Heart left ventricle (tissue), 16 donors: ENCODE results near the gene AOC3. TPM values are rescaled to one million over a fixed set of nuclear protein-coding genes. Genes with fewer than 3 reads are reported as not detected.

Experiments
- ATAC-seq, 4 donors: fragments of 200-7000 bp; cut with Tn5 transposase; one replicate each; pipeline ENCODE4 v1.9.1; 2020 to 2022; ENCODE audit warnings: moderate library complexity in 4 of 4, mild to moderate bottlenecking in 3 of 4, moderate number of reproducible peaks in 1 of 4
- DNase-seq, 5 donors: peaks; one replicate each; pipeline ENCODE4 v3.0.0-alpha.2; 2020
- H3K27ac ChIP-seq, 12 donors: fragments of 200-600 bp; sonication (generic) in 4 of 12; one replicate each; pipeline versions ENCODE4 v1.5.0 to v1.8.0; 2016 to 2022; ENCODE audit warnings: mild to moderate bottlenecking in 2 of 12
- H3K27me3 ChIP-seq, 9 donors: fragments of 200-600 bp; sonication (generic) in 2 of 9; one replicate each; pipeline versions ENCODE4 v1.5.1 to v1.8.0; 2016 to 2022; ENCODE audit warnings: mild to moderate bottlenecking in 3 of 9
- H3K36me3 ChIP-seq, 9 donors: fragments of 200-600 bp; sonication (generic) in 2 of 9; one replicate each; pipeline versions ENCODE4 v1.5.0 to v1.8.0; 2018 to 2022; ENCODE audit warnings: mild to moderate bottlenecking in 2 of 9
- H3K4me1 ChIP-seq, 12 donors: fragments of 200-600 bp; sonication (generic) in 4 of 12; one replicate each; pipeline versions ENCODE4 v1.5.0 to v1.8.0; 2016 to 2022; ENCODE audit warnings: mild to moderate bottlenecking in 3 of 12
- H3K4me3 ChIP-seq, 12 donors: fragments of 200-600 bp; sonication (generic) in 4 of 12; one replicate each; pipeline versions ENCODE4 v1.5.0 to v1.8.0; 2017 to 2022; ENCODE audit warnings: mild to moderate bottlenecking in 9 of 12, moderate library complexity in 4 of 12
- H3K9me3 ChIP-seq, 12 donors: fragments of 200-600 bp; sonication (generic) in 4 of 12; one replicate each; pipeline versions ENCODE4 v1.5.0 to v1.8.0; 2016 to 2022; ENCODE audit warnings: mild to moderate bottlenecking in 1 of 12
- CTCF ChIP-seq, 12 donors: fragments of 200-600 bp; sonication (generic) in 4 of 12; IDR thresholded peaks; one replicate each; pipeline versions ENCODE4 v1.5.0 to v1.8.0; 2018 to 2022; ENCODE audit warnings: antibody characterized with exemption in 12 of 12, mild to moderate bottlenecking in 5 of 12
- POLR2A ChIP-seq, 2 donors: fragments of 450-650 bp; IDR thresholded peaks; one replicate each; pipeline ENCODE4 v1.6.1; 2017; ENCODE audit warnings: antibody characterized with exemption in 2 of 2, mild to moderate bottlenecking in 2 of 2, moderate library complexity in 2 of 2
- WGBS, 4 donors: extraction: QIAGEN DNeasy Blood & Tissue Kit in 2 of 4; methylation state at CpG; one replicate each; pipeline versions ENCODE4 v1.1.5 to v1.1.7; 2013 to 2018; 5-methylcytosine and 5-hydroxymethylcytosine counted together
- intact Hi-C, 10 donors: fragments of 100-400 bp; cut with DNase I; formaldehyde crosslinking; loops; one replicate each; pipeline versions ENCODE4 v1.11.1 to v1.14.2; 2022
- polyA plus RNA-seq, 2 donors: library from polyadenylated mRNA; stranded (reverse); fragments of 200-250 nt; gene quantifications; one replicate each; pipeline ENCODE4 v1.2.3, GENCODE V29; 2013
- total RNA-seq, 9 donors: library from RNA; depleted of rRNA in 2 of 9; stranded (reverse); fragments of >200 nt in 2 of 9; fragmentation: NEBNext Ultra II Directional in 3 of 9; extraction: Animal tissue kit (Norgen Biotek cat#: 25700) in 3 of 9; gene quantifications; one replicate each; pipeline versions ENCODE4 v1.1.0 to v1.2.4, GENCODE V29; 2016 to 2023
- donor health status: ischemic (EF 13 %, LVEDD 7.1; RV severe dilation, severe dysfunction).
- donor health status: healthy with polysubstance abuse.
- donor health status: DM: no; HTN: yes; CAD: no.
- donor health status: DM: no; HTN: no; CAD: no.
- donor health status: ischemic (EF 25% LVEDD 6.9; RV normal size, moderate dysfunction).
- donor health status: ischemic (EF 25% LVEDD 5.7; RV mildly dilated, moderate dysfunction).
- donor health status: healthy.
- donor health status: DM: yes; HTN: yes; CAD: no.
- donor health status: ischemic (EF 35%, LVEDD 5.7; RV mildly dilated, moderate dysfunction).
- donor health status: nonischemic (EF 11% LVEDD 7.7; RV severe dilation, severe dysfunction).
- donor health status: DM: yes; HTN: yes; CAD: no.
- donor health status: PGD.
- donor health status: ischemic (EF 29% LVEDD 5.4; RV normal size, mild dysfunction).
- donor health status: nonischemic (EF 23%, LVEDD 6.1; RV moderate dilation, normal function).

Gene AOC3
- total and polyA plus RNA-seq, 11 donors: 3.9 to 55.4 (median 10.2) TPM

GRCh38 chr17:42852351-42852750 lies 1.4 kb downstream of the AOC3 start:
- H3K4me1 ChIP-seq: peaks cover 0 to 30% (median 7%) of the 10 kb centered on the region in 12 donors
- 87 to 91% (median 89%) methylated on average over 15 of the region's 15 CpGs for WGBS, 4 donors

GRCh38 chr17:42853004-42853403 lies 2.0 kb downstream of the AOC3 start:
- Histone ChIP-seq H3K36me3 (no peaks in the 10 kb centered on the region), H3K4me1 (peaks cover 0 to 30% (median 7%) of the 10 kb centered on the region in 12 donors), H3K9me3 (no peaks in the 10 kb centered on the region), H3K4me3 (peak overlapping the region in 11 of 12 donors; percentile 4 to 56 (median 39)), H3K27me3 (peaks cover 0 to 4% (median 0%) of the 10 kb centered on the region in 9 donors), H3K27ac (peak overlapping the region in 7 of 12 donors; percentile 18 to 85 (median 60))
- DNase-seq: peak in 1 of 5 donors; percentile 24
- WGBS, 4 donors: 59 to 67% (median 63%) methylated on average over 4 of the region's 4 CpGs
- ATAC-seq: peak in 2 of 4 donors; percentile 8 to 68
- intact Hi-C loops: no loop called here
- TF ChIP-seq POLR2A (IDR thresholded peaks at IDR 0.05) (no peak), CTCF (IDR thresholded peaks at IDR 0.05) (no peak)

More at GRCh38 chr17:42852351-42852750, 1.4 kb downstream of the AOC3 start:
- peaks cover 0 to 4% (median 0%) of the 10 kb centered on the region in 9 donors for H3K27me3 ChIP-seq
- H3K27ac ChIP-seq: peak overlapping the region in 8 of 12 donors; percentile 18 to 85 (median 57)
- no peak for ATAC-seq
- no peaks in the 10 kb centered on the region for H3K9me3 ChIP-seq
- H3K36me3 ChIP-seq: no peaks in the 10 kb centered on the region
- TF ChIP-seq POLR2A (IDR thresholded peaks at IDR 0.05) (no peak), CTCF (IDR thresholded peaks at IDR 0.05) (no peak)
- peak overlapping the region in 11 of 12 donors; percentile 5 to 56 (median 39) for H3K4me3 ChIP-seq
- peak in 1 of 5 donors; percentile 33 for DNase-seq
- intact Hi-C loops: no loop called here

GRCh38 chr17:42853597-42853967 lies 2.6 kb downstream of the AOC3 start:
- intact Hi-C loops: no loop called here
- DNase-seq (no peak), ATAC-seq (no peak)
- TF ChIP-seq CTCF (IDR thresholded peaks at IDR 0.05): no peak
- no peak for TF ChIP-seq POLR2A (IDR thresholded peaks at IDR 0.05)
- H3K27ac ChIP-seq: peak overlapping the region in 4 of 12 donors; percentile 24 to 85 (median 68)
- H3K36me3 ChIP-seq: no peaks in the 10 kb centered on the region
- peaks cover 0 to 30% (median 7%) of the 10 kb centered on the region in 12 donors for H3K4me1 ChIP-seq
- H3K9me3 ChIP-seq: no peaks in the 10 kb centered on the region
- peak overlapping the region in 9 of 12 donors; percentile 0 to 56 (median 41) for H3K4me3 ChIP-seq
- H3K27me3 ChIP-seq: peaks cover 0 to 4% (median 0%) of the 10 kb centered on the region in 9 donors
- 69 to 82% (median 75%) methylated on average over 5 of the region's 5 CpGs for WGBS, 4 donors

- intact Hi-C loops: no loop called here
- Histone ChIP-seq H3K27ac (peak overlapping the region in 2 of 12 donors; percentile 77 to 85), H3K27me3 (peaks cover 0 to 4% (median 0%) of the 10 kb centered on the region in 9 donors), H3K4me3 (peak overlapping the region in 9 of 12 donors; percentile 0 to 56 (median 39)), H3K4me1 (peaks cover 0 to 30% (median 7%) of the 10 kb centered on the region in 12 donors), H3K9me3 (no peaks in the 10 kb centered on the region), H3K36me3 (no peaks in the 10 kb centered on the region)
- no peak for ATAC-seq
- WGBS, 4 donors: 79 to 82% (median 82%) methylated on average over 13 to 15 of the region's 15 CpGs
- DNase-seq: peak in 1 of 5 donors; percentile 34
- no peak for TF ChIP-seq CTCF (IDR thresholded peaks at IDR 0.05)
- TF ChIP-seq POLR2A (IDR thresholded peaks at IDR 0.05): no peak
Measured at GRCh38 chr17:42853968-42854790, 3.2 kb downstream of the AOC3 start.
